PFSK-1 (cell line): ENCODE measurements around the gene ALOX15B.

Experiments
- FOXP2 ChIP-seq: optimal IDR thresholded peaks from 2 replicates; pipeline ENCODE3; 2011; ENCODE audit warnings: borderline replicate concordance, control low read depth, inconsistent platforms; ENCODE audit not compliant: insufficient read depth; ENCODE audit errors: extremely low read length, extremely low read depth
- POLR2AphosphoS5 ChIP-seq: IDR thresholded peaks from 2 replicates; pipeline ENCODE4 v1.6.1; 2012; ENCODE audit warnings: low read depth, mild to moderate bottlenecking, control low read depth, low read length, moderate library complexity
- SIN3A ChIP-seq: IDR thresholded peaks from 2 replicates; pipeline ENCODE4 v1.6.1; 2012; ENCODE audit warnings: mild to moderate bottlenecking, low read length, moderate library complexity, borderline replicate concordance; ENCODE audit not compliant: insufficient read depth
- TAF1 ChIP-seq: IDR thresholded peaks from 2 replicates; pipeline ENCODE4 v1.6.1; 2012; ENCODE audit warnings: low read length, control low read depth, borderline replicate concordance; ENCODE audit not compliant: insufficient read depth
- TF ChIP-seq, protein P1 (sequence below), 2 experiments: IDR thresholded peaks; 2 replicates each; pipeline versions ENCODE4 v1.6.1 to v1.8.0; 2011 to 2012; ENCODE audit warnings: low read depth in 2 of 2, low read length in 2 of 2, control low read depth in 1 of 2, inconsistent platforms in 1 of 2, mild to moderate bottlenecking in 1 of 2, moderate library complexity in 1 of 2; ENCODE audit not compliant: insufficient read depth in 1 of 2

The ALOX15B gene

DNA sequence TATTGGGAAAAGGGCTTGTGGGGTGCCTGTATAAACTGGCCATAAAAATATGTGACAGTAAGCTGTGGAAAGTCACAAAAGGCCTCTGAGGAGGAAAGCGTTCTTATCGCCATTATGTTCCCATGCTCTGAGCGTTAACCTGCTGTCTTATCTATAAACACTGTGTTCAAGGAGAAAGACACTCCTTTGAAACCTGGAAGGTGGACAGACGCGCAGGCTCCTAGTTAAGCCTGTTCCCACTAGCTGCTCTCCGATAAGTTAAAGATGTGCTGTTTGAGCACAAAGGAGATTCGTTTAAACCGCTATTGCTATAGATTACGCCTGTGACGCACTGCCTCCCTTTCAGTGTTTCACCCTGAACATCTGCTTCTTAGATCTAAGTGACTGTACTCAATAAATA is 43.4 kb downstream of the ALOX15B start:
- TF ChIP-seq, protein P1, sequence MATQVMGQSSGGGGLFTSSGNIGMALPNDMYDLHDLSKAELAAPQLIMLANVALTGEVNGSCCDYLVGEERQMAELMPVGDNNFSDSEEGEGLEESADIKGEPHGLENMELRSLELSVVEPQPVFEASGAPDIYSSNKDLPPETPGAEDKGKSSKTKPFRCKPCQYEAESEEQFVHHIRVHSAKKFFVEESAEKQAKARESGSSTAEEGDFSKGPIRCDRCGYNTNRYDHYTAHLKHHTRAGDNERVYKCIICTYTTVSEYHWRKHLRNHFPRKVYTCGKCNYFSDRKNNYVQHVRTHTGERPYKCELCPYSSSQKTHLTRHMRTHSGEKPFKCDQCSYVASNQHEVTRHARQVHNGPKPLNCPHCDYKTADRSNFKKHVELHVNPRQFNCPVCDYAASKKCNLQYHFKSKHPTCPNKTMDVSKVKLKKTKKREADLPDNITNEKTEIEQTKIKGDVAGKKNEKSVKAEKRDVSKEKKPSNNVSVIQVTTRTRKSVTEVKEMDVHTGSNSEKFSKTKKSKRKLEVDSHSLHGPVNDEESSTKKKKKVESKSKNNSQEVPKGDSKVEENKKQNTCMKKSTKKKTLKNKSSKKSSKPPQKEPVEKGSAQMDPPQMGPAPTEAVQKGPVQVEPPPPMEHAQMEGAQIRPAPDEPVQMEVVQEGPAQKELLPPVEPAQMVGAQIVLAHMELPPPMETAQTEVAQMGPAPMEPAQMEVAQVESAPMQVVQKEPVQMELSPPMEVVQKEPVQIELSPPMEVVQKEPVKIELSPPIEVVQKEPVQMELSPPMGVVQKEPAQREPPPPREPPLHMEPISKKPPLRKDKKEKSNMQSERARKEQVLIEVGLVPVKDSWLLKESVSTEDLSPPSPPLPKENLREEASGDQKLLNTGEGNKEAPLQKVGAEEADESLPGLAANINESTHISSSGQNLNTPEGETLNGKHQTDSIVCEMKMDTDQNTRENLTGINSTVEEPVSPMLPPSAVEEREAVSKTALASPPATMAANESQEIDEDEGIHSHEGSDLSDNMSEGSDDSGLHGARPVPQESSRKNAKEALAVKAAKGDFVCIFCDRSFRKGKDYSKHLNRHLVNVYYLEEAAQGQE (IDR thresholded peaks at IDR 0.05; ENCODE audit: insufficient read depth in 1 of 2, low read depth in 2 of 2, low read length in 2 of 2): no peak
- TF ChIP-seq FOXP2 (no peak), POLR2AphosphoS5 (no peak), SIN3A (no peak), TAF1 (no peak)

DNA sequence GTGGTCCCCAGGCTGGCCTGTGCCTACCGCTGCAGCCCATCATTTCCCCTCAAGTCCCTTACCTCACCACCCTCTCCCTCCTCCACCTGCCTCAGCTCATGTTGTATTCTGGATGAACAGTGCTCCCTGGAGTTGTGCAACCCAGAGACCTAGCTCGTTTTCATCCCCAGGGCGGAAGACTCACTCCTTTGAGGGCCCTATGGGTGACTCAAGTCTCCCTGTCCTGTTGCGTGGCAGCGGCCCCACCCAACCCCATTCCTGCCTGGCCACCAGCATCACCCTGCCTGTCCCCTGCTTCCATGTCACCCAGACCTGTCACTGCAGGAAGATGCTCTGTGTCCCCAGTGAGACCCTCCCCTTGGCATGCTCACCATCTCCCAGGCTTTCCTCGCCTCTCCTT is 45.4 kb downstream of the ALOX15B start:
- TF ChIP-seq POLR2AphosphoS5 (no peak), FOXP2 (no peak), TAF1 (no peak), SIN3A (no peak)
- TF ChIP-seq, protein P1 (IDR thresholded peaks at IDR 0.05; ENCODE audit: insufficient read depth in 1 of 2, low read depth in 2 of 2, low read length in 2 of 2): no peak

DNA sequence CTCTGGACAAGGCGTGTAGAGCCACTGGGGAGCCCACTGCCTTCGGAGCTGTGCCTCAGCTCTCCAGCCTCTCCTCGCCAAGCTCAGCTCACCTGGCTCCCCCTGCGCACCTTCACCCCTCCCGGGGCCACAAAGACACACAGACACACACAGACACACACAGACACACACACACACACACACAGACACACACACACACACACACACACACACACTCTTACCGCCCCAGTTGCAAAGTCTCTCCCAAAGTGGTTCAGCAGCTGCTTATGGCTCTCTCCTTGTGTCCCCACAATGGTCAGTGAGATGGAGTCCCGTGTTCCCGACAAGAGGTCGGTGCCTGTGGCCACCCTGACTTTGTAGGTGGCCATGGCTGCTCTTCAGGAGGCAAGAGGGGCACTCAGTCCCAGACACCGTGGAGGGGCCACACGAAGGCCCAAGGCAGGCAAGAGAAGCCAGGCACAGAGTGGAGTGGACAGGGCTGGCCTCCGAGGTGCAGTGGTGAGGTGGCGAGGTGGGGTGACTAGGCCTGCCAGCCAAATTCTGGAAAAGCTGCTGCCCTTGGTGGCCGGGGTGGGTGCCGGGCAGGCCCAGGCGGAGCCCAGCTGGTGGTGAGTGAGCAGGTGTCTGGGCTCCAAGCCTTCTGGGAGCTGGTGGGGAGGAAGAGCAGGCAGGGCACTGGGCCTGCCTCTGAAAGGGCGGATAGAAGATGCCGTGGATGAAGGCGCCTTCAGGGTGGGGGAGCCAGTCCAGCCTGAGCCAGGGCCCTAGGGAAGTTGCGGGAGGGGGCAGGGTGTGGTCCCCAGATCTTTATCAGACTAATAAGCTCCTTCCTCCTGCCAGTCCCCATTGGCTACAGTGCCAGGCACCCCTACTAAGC is 48.5 kb downstream of the ALOX15B start, which contains the start of gene ALOX12B:
TSS of gene ALOX12B (minus strand) at position 642 of the 877 bp plus-strand sequence. CDS start at position 368, 274 bp downstream.
- TF ChIP-seq POLR2AphosphoS5: no peak

DNA sequence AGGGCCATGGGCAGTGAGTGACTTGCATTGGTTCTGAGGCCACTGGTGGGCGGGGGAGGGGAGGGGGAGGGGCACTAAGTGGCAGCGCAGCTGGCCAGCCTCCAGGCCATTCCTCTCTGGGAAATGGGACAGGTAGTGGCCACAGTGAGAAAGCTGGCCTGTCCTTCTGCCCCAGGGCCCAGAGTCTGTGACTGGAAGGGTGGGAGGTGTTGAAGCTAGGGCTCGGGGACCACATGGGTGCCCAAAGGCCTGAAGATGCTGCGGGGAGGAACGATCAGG is 49.0 kb downstream of the ALOX15B start:
- TF ChIP-seq, protein P1 (IDR thresholded peaks at IDR 0.05; ENCODE audit: insufficient read depth in 1 of 2, low read depth in 2 of 2, low read length in 2 of 2): no peak
- TF ChIP-seq TAF1 (no peak), POLR2AphosphoS5 (no peak), SIN3A (no peak), FOXP2 (no peak)

DNA sequence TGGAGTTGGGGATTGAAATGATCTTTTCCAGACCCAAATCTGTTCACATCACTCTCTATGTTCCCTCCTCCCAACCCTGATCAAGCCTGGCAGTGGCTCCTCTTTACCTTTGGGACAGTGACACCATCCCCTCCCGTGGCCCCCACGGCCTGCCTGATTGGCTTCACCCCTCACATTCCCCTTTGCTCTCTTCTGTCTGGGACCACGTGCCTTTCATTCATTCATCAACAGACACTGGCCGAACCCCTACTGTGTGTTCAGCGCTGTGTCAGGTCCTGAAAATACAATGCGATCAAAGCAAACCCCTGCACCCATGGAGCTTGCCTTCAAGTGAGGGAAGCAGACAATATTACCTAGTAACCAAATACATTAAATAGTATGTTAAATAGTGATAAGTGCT is 50.9 kb downstream of the ALOX15B start:
- no peak for TF ChIP-seq TAF1
- no peak for TF ChIP-seq POLR2AphosphoS5
- TF ChIP-seq, protein P1 (IDR thresholded peaks at IDR 0.05; ENCODE audit: insufficient read depth in 1 of 2, low read depth in 2 of 2, low read length in 2 of 2): no peak
- no peak for TF ChIP-seq SIN3A
- TF ChIP-seq FOXP2: no peak
